MM.1S (cell line): ENCODE results near the gene CLEC16A.

ENCODE experiments used
- EZH2 ChIP-seq: fragments of 300-600 bp; sonication (generic); optimal IDR thresholded peaks from 2 replicates; pipeline ENCODE3; 2017; ENCODE audit warnings: low read depth, mild to moderate bottlenecking, antibody characterized with exemption, low read length, mixed read lengths
- EZH2phosphoT487 ChIP-seq: fragments of 300-600 bp; sonication (generic); IDR thresholded peaks from 2 replicates; pipeline ENCODE4 v1.6.1; 2018; ENCODE audit warnings: antibody characterized with exemption, low read length
- TF ChIP-seq, protein P1 (sequence below): fragments of 300-600 bp; sonication (generic); IDR thresholded peaks from 2 replicates; pipeline ENCODE4 v1.5.1; 2016; ENCODE audit warnings: antibody characterized with exemption, low read length, mixed read lengths

- TF ChIP-seq, protein P1, sequence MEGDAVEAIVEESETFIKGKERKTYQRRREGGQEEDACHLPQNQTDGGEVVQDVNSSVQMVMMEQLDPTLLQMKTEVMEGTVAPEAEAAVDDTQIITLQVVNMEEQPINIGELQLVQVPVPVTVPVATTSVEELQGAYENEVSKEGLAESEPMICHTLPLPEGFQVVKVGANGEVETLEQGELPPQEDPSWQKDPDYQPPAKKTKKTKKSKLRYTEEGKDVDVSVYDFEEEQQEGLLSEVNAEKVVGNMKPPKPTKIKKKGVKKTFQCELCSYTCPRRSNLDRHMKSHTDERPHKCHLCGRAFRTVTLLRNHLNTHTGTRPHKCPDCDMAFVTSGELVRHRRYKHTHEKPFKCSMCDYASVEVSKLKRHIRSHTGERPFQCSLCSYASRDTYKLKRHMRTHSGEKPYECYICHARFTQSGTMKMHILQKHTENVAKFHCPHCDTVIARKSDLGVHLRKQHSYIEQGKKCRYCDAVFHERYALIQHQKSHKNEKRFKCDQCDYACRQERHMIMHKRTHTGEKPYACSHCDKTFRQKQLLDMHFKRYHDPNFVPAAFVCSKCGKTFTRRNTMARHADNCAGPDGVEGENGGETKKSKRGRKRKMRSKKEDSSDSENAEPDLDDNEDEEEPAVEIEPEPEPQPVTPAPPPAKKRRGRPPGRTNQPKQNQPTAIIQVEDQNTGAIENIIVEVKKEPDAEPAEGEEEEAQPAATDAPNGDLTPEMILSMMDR, result no peak
- TF ChIP-seq EZH2 (no peak), EZH2phosphoT487 (no peak)
Measured at GRCh38 chr16:11170201-11170600, 225.8 kb downstream of the CLEC16A start.
